Tibial nerve (tissue), 4 donors: ENCODE results near the gene SPART.

Experiments used
- CTCF ChIP-seq, 5 experiments: fragments of 200-600 bp in 3 of 5; fragments of 450-650 bp in 2 of 5; sonication (generic) in 3 of 5; IDR thresholded peaks; one replicate each; pipeline ENCODE4 v1.5.1; 2016 to 2019; ENCODE audit warnings: antibody characterized with exemption in 5 of 5, mild to moderate bottlenecking in 3 of 5, moderate library complexity in 2 of 5
- EP300 ChIP-seq, 2 donors: sonication (generic); formaldehyde crosslinking; IDR thresholded peaks; one replicate each; pipeline ENCODE4 v1.6.1; 2017; ENCODE audit warnings: antibody characterized with exemption in 2 of 2, mild to moderate bottlenecking in 1 of 2

- TF ChIP-seq CTCF (IDR thresholded peaks at IDR 0.05) (no peak), EP300 (IDR thresholded peaks at IDR 0.05) (no peak)
These were observed 17.2 kb upstream of the SPART start for GRCh38 chr13:36363366-36363863.
